DOHH2 (cell line): ENCODE data around the gene EPHB1.

Experiments used
- CTCF ChIP-seq: fragments of 200-600 bp; sonication (generic); IDR thresholded peaks from one replicate; pipeline ENCODE4 v1.5.1; 2014; ENCODE audit warnings: antibody characterized with exemption, mild to moderate bottlenecking, low read depth, low read length; ENCODE audit not compliant: poor library complexity, severe bottlenecking
- EZH2phosphoT487 ChIP-seq: fragments of 200-600 bp; sonication (generic); IDR thresholded peaks from 2 replicates; pipeline ENCODE4 v1.6.1; 2017; ENCODE audit warnings: borderline replicate concordance, mild to moderate bottlenecking, antibody characterized with exemption, low read length, moderate library complexity, mixed read lengths

- no peak for TF ChIP-seq CTCF
- no peak for TF ChIP-seq EZH2phosphoT487
Measured at GRCh38 chr3:135217730-135218129, 422.7 kb downstream of the EPHB1 start.
